Smooth muscle cell (in vitro differentiated cells): ENCODE measurements around the gene HAPLN2. TPM values are rescaled to one million over a fixed set of nuclear protein-coding genes. Genes with fewer than 3 reads are reported as not detected.

Experiments
- DNase-seq: peaks from one replicate; lab custom pipeline; 2025; ENCODE audit not compliant: unreplicated experiment; lab: John Stamatoyannopoulos, UW
- H2AFZ ChIP-seq: fragments of 200-600 bp; sonication (generic); 2 replicates; pipeline ENCODE4 v1.6.0; 2016; ENCODE audit warnings: antibody characterized with exemption, low read depth, mild to moderate bottlenecking
- H3F3A ChIP-seq: fragments of 200-600 bp; sonication (generic); 2 replicates; pipeline ENCODE4 v1.6.0; 2017; ENCODE audit warnings: antibody characterized with exemption, low read depth
- H3K27ac ChIP-seq: fragments of 200-600 bp; sonication (generic); 2 replicates; pipeline ENCODE4 v1.5.1; 2016; ENCODE audit warnings: low read depth, mild to moderate bottlenecking
- H3K27me3 ChIP-seq: fragments of 200-600 bp; sonication (generic); 2 replicates; pipeline ENCODE4 v1.6.1; 2016; ENCODE audit warnings: low read depth, mild to moderate bottlenecking
- H3K36me3 ChIP-seq: fragments of 200-600 bp; sonication (generic); 2 replicates; pipeline ENCODE4 v1.5.1; 2016; ENCODE audit warnings: low read depth
- H3K4me1 ChIP-seq: fragments of 200-600 bp; sonication (generic); 2 replicates; pipeline ENCODE4 v1.5.1; 2016; ENCODE audit warnings: low read depth
- H3K4me2 ChIP-seq: fragments of 200-600 bp; sonication (generic); 2 replicates; pipeline ENCODE4 v1.6.0; 2016; ENCODE audit warnings: mild to moderate bottlenecking
- H3K4me3 ChIP-seq: fragments of 200-600 bp; sonication (generic); 2 replicates; pipeline ENCODE4 v1.5.1; 2016; ENCODE audit warnings: mild to moderate bottlenecking
- H3K79me2 ChIP-seq: fragments of 200-600 bp; sonication (generic); 2 replicates; pipeline ENCODE4 v1.6.0; 2016; ENCODE audit warnings: low read depth, mild to moderate bottlenecking
- H3K9ac ChIP-seq: fragments of 200-600 bp; sonication (generic); 2 replicates; pipeline ENCODE4 v1.6.0; 2016; ENCODE audit warnings: low read depth
- H3K9me3 ChIP-seq: fragments of 200-600 bp; sonication (generic); replicated peaks from 2 replicates; pipeline ENCODE4 v1.5.1; 2016; ENCODE audit warnings: low read depth
- H4K20me1 ChIP-seq: fragments of 200-600 bp; sonication (generic); 2 replicates; pipeline ENCODE4 v1.6.0; 2016; ENCODE audit warnings: low read depth
- CTCF ChIP-seq: fragments of 200-600 bp; sonication (generic); IDR thresholded peaks from 2 replicates; pipeline ENCODE4 v1.5.1; 2017; ENCODE audit warnings: borderline replicate concordance, mild to moderate bottlenecking, antibody characterized with exemption; ENCODE audit not compliant: insufficient read depth, poor library complexity, severe bottlenecking
- WGBS: methylation state at CpG from one replicate; pipeline ENCODE4 v1.1.7; 2016; ENCODE audit warnings: low lambda C conversion rate; 5-methylcytosine and 5-hydroxymethylcytosine counted together
- polyA plus RNA-seq: library from polyadenylated mRNA; unstranded; fragments of >200 nt; fragmentation: Nextera tagmentation; extraction: Ambion mirVana; gene quantifications from 2 replicates; pipeline ENCODE4 v1.2.1, GENCODE V29; 2016
- total RNA-seq: library from RNA; depleted of rRNA; stranded (reverse); fragments of >200 nt; gene quantifications from 2 replicates; pipeline ENCODE4 v1.2.3, GENCODE V29; 2014

The HAPLN2 gene
- total and polyA plus RNA-seq, 2 experiments from 2014 or later = 1.00 TPM; not detected in 1

- H3K27ac ChIP-seq = no peak overlapping the region
- peaks cover 37% of the 10 kb centered on the region for H3K79me2 ChIP-seq
- H3K4me3 ChIP-seq = no peak overlapping the region
- H2AFZ ChIP-seq = no peak overlapping the region
- peaks cover 14% of the 10 kb centered on the region for H3F3A ChIP-seq
- no peak for DNase-seq
- no peak overlapping the region for H3K9ac ChIP-seq
- H4K20me1 ChIP-seq = peaks cover 35% of the 10 kb centered on the region
- no peak for TF ChIP-seq CTCF
- H3K4me2 ChIP-seq = no peak overlapping the region
- no peaks in the 10 kb centered on the region for H3K36me3 ChIP-seq
- no peaks in the 10 kb centered on the region for H3K27me3 ChIP-seq
- H3K4me1 ChIP-seq = peaks cover 60% of the 10 kb centered on the region
- WGBS = 98% methylated on average over 2 of the region's 2 CpGs
- H3K9me3 ChIP-seq = no peaks in the 10 kb centered on the region
These were observed 52.6 kb downstream of the HAPLN2 start for GRCh38 chr1:156671804-156672203.

GRCh38 chr1:156673387-156674121 lies 54.3 kb downstream of the HAPLN2 start:
- H2AFZ ChIP-seq = no peak overlapping the region
- peak overlapping the region; percentile 19 for H3K27ac ChIP-seq
- H3K9ac ChIP-seq = peak overlapping the region; percentile 3
- H3K4me2 ChIP-seq = peak overlapping the region; percentile 91
- no peaks in the 10 kb centered on the region for H3K27me3 ChIP-seq
- peaks cover 35% of the 10 kb centered on the region for H4K20me1 ChIP-seq
- H3K4me3 ChIP-seq = no peak overlapping the region
- no peak for DNase-seq
- H3F3A ChIP-seq = peaks cover 14% of the 10 kb centered on the region
- no peak for TF ChIP-seq CTCF
- WGBS = 42% methylated on average over 8 of the region's 8 CpGs
- H3K79me2 ChIP-seq = peaks cover 41% of the 10 kb centered on the region
- no peaks in the 10 kb centered on the region for H3K9me3 ChIP-seq
- peaks cover 51% of the 10 kb centered on the region for H3K4me1 ChIP-seq
- no peaks in the 10 kb centered on the region for H3K36me3 ChIP-seq

Other genes starting within 250 kb of the HAPLN2 start
- gene MEF2D, start 118.6 kb upstream of the HAPLN2 start, total RNA-seq = 23.2 and 24.3 TPM in 2 replicates
- 40.5 and 45.6 TPM in 2 replicates for gene MEF2D, start 118.6 kb upstream of the HAPLN2 start, polyA plus RNA-seq
- 2.6 and 11.9 TPM in 2 replicates for gene IQGAP3, start 46.9 kb upstream of the HAPLN2 start, total RNA-seq
- gene IQGAP3, start 46.9 kb upstream of the HAPLN2 start, polyA plus RNA-seq = 2.9 and 3.6 TPM in 2 replicates
- not detected in 2 replicates for gene TTC24, start 39.7 kb upstream of the HAPLN2 start, total RNA-seq
- gene TTC24, start 39.7 kb upstream of the HAPLN2 start, polyA plus RNA-seq = not detected in 2 replicates
- gene NAXE, start 27.6 kb upstream of the HAPLN2 start, total RNA-seq = 50.5 and 53.7 TPM in 2 replicates
- gene NAXE, start 27.6 kb upstream of the HAPLN2 start, polyA plus RNA-seq = 72.5 and 85.5 TPM in 2 replicates
- gene GPATCH4, start 17.9 kb upstream of the HAPLN2 start, total RNA-seq = 7.5 and 11.9 TPM in 2 replicates
- gene GPATCH4, start 17.9 kb upstream of the HAPLN2 start, polyA plus RNA-seq = 19.9 and 31.3 TPM in 2 replicates
- not detected in 2 replicates for gene BCAN, start 22.7 kb downstream of the HAPLN2 start, total RNA-seq
- 0.79 TPM in 1 of 2 replicates, not detected in the other for gene BCAN, start 22.7 kb downstream of the HAPLN2 start, polyA plus RNA-seq
- 27.1 and 28.5 TPM in 2 replicates for gene NES, start 58.0 kb downstream of the HAPLN2 start, total RNA-seq
- 11.3 and 23.3 TPM in 2 replicates for gene NES, start 58.0 kb downstream of the HAPLN2 start, polyA plus RNA-seq
- gene CRABP2, start 86.2 kb downstream of the HAPLN2 start, total RNA-seq = 69.4 and 86.6 TPM in 2 replicates
- gene CRABP2, start 86.2 kb downstream of the HAPLN2 start, polyA plus RNA-seq = 145 and 277 TPM in 2 replicates
- gene METTL25B, start 109.1 kb downstream of the HAPLN2 start, total RNA-seq = 5.4 and 11.0 TPM in 2 replicates
- gene METTL25B, start 109.1 kb downstream of the HAPLN2 start, polyA plus RNA-seq = 17.5 and 21.7 TPM in 2 replicates
- gene ISG20L2, start 109.4 kb downstream of the HAPLN2 start, total RNA-seq = 13.8 and 20.3 TPM in 2 replicates
- gene ISG20L2, start 109.4 kb downstream of the HAPLN2 start, polyA plus RNA-seq = 17.4 and 19.2 TPM in 2 replicates
- 16.5 and 29.3 TPM in 2 replicates for gene MRPL24, start 121.7 kb downstream of the HAPLN2 start, total RNA-seq
- gene MRPL24, start 121.7 kb downstream of the HAPLN2 start, polyA plus RNA-seq = 68.6 and 79.6 TPM in 2 replicates
- 88.4 and 97.2 TPM in 2 replicates for gene HDGF, start 132.3 kb downstream of the HAPLN2 start, total RNA-seq
- 109 and 134 TPM in 2 replicates for gene HDGF, start 132.3 kb downstream of the HAPLN2 start, polyA plus RNA-seq
- 31.0 and 37.7 TPM in 2 replicates for gene PRCC, start 148.1 kb downstream of the HAPLN2 start, total RNA-seq
- gene PRCC, start 148.1 kb downstream of the HAPLN2 start, polyA plus RNA-seq = 68.1 and 68.7 TPM in 2 replicates
- 10.2 and 14.4 TPM in 2 replicates for gene SH2D2A, start 197.4 kb downstream of the HAPLN2 start, total RNA-seq
- 36.9 and 38.2 TPM in 2 replicates for gene SH2D2A, start 197.4 kb downstream of the HAPLN2 start, polyA plus RNA-seq
- gene INSRR, start 239.7 kb downstream of the HAPLN2 start, total RNA-seq = 0.09 and 0.36 TPM in 2 replicates
- 0.45 and 0.67 TPM in 2 replicates for gene INSRR, start 239.7 kb downstream of the HAPLN2 start, polyA plus RNA-seq
- gene NTRK1, start 241.4 kb downstream of the HAPLN2 start, total RNA-seq = 0.85 and 1.2 TPM in 2 replicates
- gene NTRK1, start 241.4 kb downstream of the HAPLN2 start, polyA plus RNA-seq = 3.6 and 5.3 TPM in 2 replicates